Mesodermal cell (in vitro differentiated cells): ENCODE measurements around the gene PKD1L1.
"Not testable (repeated sequence)": the region's sequence is repeated elsewhere in the genome, so short reads cannot be mapped to it uniquely, and the experiment has no call there.

Experiments
- H3K27ac ChIP-seq: 2 replicates; pipeline ENCODE4 v1.7.0; 2013; ENCODE audit warnings: mild to moderate bottlenecking, low read depth, low read length, moderate library complexity; ENCODE audit not compliant: severe bottlenecking
- H3K36me3 ChIP-seq: 2 replicates; pipeline ENCODE4 v1.7.1; 2013; ENCODE audit warnings: mild to moderate bottlenecking, low read length, moderate library complexity; ENCODE audit not compliant: control insufficient read depth, insufficient read depth
- H3K4me1 ChIP-seq: one replicate; pipeline ENCODE4 v1.7.1; 2013; ENCODE audit warnings: mild to moderate bottlenecking, low read length; ENCODE audit not compliant: insufficient read depth, control insufficient read depth, poor library complexity, severe bottlenecking
- H3K4me3 ChIP-seq: 2 replicates; pipeline ENCODE4 v1.7.0; 2013; ENCODE audit warnings: low read length, control low read depth, mild to moderate bottlenecking; ENCODE audit not compliant: insufficient read depth, poor library complexity, severe bottlenecking; ENCODE audit errors: extremely low read depth
- H3K9me3 ChIP-seq: 2 replicates; pipeline ENCODE4 v1.7.1; 2013; ENCODE audit warnings: mild to moderate bottlenecking, low read length, moderate library complexity; ENCODE audit not compliant: control insufficient read depth
- WGBS, 2 experiments: methylation state at CpG; one replicate each; pipeline ENCODE4 v1.1.5; 2013; ENCODE audit warnings: missing lambda C conversion rate in 2 of 2; ENCODE audit not compliant: insufficient coverage in 2 of 2; 5-methylcytosine and 5-hydroxymethylcytosine counted together

Gene PKD1L1

DNA sequence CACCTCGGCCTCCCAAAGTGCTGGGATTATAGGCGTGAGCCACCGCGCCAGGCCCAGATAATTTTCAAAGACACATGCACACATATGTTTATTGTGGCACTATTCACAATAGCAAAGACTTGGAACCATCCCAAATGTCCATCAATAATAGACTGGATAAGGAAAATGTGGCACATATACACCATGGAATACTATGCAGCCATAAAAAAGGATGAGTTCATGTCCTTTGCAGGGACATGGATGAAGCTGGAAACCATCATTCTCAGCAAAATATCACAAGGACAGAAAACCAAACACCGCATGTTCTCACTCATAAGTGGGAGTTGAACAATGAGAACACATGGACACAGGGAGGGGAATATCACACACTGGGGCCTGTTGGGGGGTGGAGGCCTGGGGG, 32.4 kb upstream of the PKD1L1 start:
- 96% methylated on average over 4 of the region's 5 CpGs; no CpG with 5 or more reads in 1 of the 2 experiments for WGBS, 2 experiments
- peaks cover 29% of the 10 kb centered on the region for H3K36me3 ChIP-seq
- H3K27ac ChIP-seq, result not testable (repeated sequence)

DNA sequence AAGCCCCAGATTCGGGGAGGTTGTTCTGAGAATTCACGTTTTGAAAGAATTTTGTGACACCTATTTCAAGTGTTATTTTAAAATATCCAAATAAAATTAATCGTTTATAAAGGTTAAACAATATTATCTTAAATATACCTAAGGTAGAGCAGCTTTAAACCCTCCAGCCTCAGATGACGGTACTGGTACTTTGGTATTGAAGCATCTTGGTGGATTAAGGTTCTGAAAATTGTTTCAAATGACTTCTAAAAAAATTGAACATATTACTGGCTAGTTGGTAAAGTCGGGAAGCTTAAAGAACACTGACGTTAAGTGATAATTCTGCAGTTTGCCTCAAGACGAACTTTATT, 31.5 kb upstream of the PKD1L1 start:
- Histone ChIP-seq H3K9me3 (no peaks in the 10 kb centered on the region), H3K36me3 (peaks cover 38% of the 10 kb centered on the region), H3K27ac (peak overlapping the region; percentile 94), H3K4me3 (peak overlapping the region; percentile 52), H3K4me1 (no peaks in the 10 kb centered on the region)
- no CpG with 5 or more reads among the region's 7 CpGs for WGBS, 2 experiments

More for the DNA sequence above, 32.4 kb upstream of the PKD1L1 start:
- H3K4me1 ChIP-seq, H3K4me3 ChIP-seq, H3K9me3 ChIP-seq: not testable (repeated sequence)

- peaks cover 43% of the 10 kb centered on the region for H3K36me3 ChIP-seq
- peak within 1 kb of the TSS; percentile 94 for H3K27ac ChIP-seq
- 0 to 1% methylated on average over 21 to 45 of the region's 62 CpGs for WGBS, 2 experiments
- no peaks in the 10 kb centered on the region for H3K9me3 ChIP-seq
- H3K4me3 ChIP-seq, result peak within 1 kb of the TSS; percentile 52
- H3K4me1 ChIP-seq, result no peaks in the 10 kb centered on the region
These were observed 31.0 kb upstream of the PKD1L1 start, which contains the start of gene HUS1 for GRCh38 chr7:47979145-47979831. Gene HUS1 (minus strand): TSS chr7:47979615. CDS start chr7:47979519, 96 bp downstream.

DNA sequence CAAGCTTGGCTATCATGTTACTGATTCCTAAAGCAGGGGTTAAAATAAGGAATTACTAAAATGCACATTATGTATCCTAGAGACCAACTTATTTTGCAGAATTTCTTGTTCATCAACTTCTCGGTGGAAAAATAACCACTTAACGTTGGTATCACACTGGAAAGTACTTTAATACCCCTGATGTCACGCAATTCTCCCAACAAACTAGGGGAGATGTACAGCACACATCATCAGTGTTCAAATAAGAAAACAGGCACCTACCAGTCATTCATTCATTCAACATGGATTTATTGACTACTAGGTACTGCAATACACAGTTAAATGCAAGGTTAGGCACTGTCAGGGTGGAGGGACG, 30.5 kb upstream of the PKD1L1 start:
- peaks cover 48% of the 10 kb centered on the region for H3K36me3 ChIP-seq
- H3K9me3 ChIP-seq, result no peaks in the 10 kb centered on the region
- 26 to 34% methylated on average over 4 of the region's 4 CpGs for WGBS, 2 experiments
- peak overlapping the region; percentile 43 for H3K27ac ChIP-seq
- H3K4me1 ChIP-seq, result no peaks in the 10 kb centered on the region
- peak overlapping the region; percentile 52 for H3K4me3 ChIP-seq

- Histone ChIP-seq H3K4me3 (no peak overlapping the region), H3K9me3 (no peaks in the 10 kb centered on the region), H3K4me1 (no peaks in the 10 kb centered on the region), H3K36me3 (peaks cover 69% of the 10 kb centered on the region), H3K27ac (no peak overlapping the region)
- 100% methylated on average over 1 of the region's 1 CpG; no CpG with 5 or more reads in 1 of the 2 experiments for WGBS, 2 experiments
These were observed 25.5 kb upstream of the PKD1L1 start for GRCh38 chr7:47973739-47974138.

DNA sequence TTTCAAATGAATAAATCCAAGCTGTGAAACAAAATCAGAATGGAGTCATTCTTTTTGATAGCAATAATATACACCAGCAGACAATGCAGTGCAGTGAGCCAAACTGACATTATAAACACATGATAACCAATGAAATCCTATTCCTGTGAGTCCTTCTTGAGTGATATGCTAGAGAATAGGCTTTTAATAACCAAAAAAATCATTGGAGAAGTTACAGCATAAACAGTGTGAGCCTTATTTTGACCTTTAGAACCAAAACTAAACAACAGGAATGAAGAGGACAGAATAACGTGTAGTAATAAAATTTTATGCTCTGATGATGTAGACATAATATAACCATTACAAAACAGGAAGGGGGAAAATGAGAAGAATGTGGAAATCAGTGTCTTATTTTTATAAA, 22.5 kb upstream of the PKD1L1 start:
- no peaks in the 10 kb centered on the region for H3K4me1 ChIP-seq
- peaks cover 67% of the 10 kb centered on the region for H3K36me3 ChIP-seq
- no CpG with 5 or more reads among the region's 1 CpG for WGBS, 2 experiments
- H3K4me3 ChIP-seq, result no peak overlapping the region
- H3K27ac ChIP-seq, result no peak overlapping the region
- no peaks in the 10 kb centered on the region for H3K9me3 ChIP-seq

GRCh38 chr7:47968847-47969774, 20.8 kb upstream of the PKD1L1 start:
- peaks cover 67% of the 10 kb centered on the region for H3K36me3 ChIP-seq
- no peak overlapping the region for H3K27ac ChIP-seq
- H3K4me1 ChIP-seq, result no peaks in the 10 kb centered on the region
- no peak overlapping the region for H3K4me3 ChIP-seq
- 55 to 65% methylated on average over 4 of the region's 5 CpGs for WGBS, 2 experiments
- H3K9me3 ChIP-seq, result no peaks in the 10 kb centered on the region

- no peak overlapping the region for H3K27ac ChIP-seq
- H3K4me1 ChIP-seq, result no peaks in the 10 kb centered on the region
- no peaks in the 10 kb centered on the region for H3K9me3 ChIP-seq
- no peak overlapping the region for H3K4me3 ChIP-seq
- WGBS, 2 experiments, result no CpG with 5 or more reads among the region's 2 CpGs
- peaks cover 68% of the 10 kb centered on the region for H3K36me3 ChIP-seq
These were observed 19.4 kb upstream of the PKD1L1 start for GRCh38 chr7:47967708-47968107.

- Histone ChIP-seq H3K4me3 (no peak overlapping the region), H3K36me3 (peaks cover 71% of the 10 kb centered on the region)
- 95 to 98% methylated on average over 4 to 5 of the region's 5 CpGs for WGBS, 2 experiments
These were observed 18.9 kb upstream of the PKD1L1 start for GRCh38 chr7:47967123-47967522.

DNA sequence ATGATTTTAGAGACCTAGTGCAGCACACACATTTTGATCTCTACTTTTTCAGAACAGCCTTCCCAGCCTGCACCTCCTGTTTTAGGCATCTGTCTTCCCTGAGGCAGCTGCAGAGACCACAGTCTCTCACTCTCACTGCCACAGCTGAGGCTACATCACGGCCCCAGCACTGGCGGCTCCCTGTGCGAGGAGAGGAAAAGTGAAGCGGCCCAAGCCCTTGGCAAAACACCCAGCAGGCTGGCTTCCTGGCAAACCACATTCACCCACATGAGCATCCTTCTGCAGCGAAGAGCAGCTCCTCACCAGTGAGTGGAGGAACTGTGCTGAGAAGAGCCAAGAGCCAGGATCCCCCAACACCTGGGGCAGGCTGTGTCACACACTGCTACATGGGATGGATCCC, 17.2 kb upstream of the PKD1L1 start:
- peaks cover 7% of the 10 kb centered on the region for H3K9me3 ChIP-seq
- H3K4me1 ChIP-seq, result no peaks in the 10 kb centered on the region
- no peak overlapping the region for H3K4me3 ChIP-seq
- peaks cover 80% of the 10 kb centered on the region for H3K36me3 ChIP-seq
- 90 to 100% methylated on average over 1 to 5 of the region's 5 CpGs for WGBS, 2 experiments
- no peak overlapping the region for H3K27ac ChIP-seq

More at GRCh38 chr7:47967123-47967522, 18.9 kb upstream of the PKD1L1 start:
- H3K9me3 ChIP-seq, result no peaks in the 10 kb centered on the region
- no peak overlapping the region for H3K27ac ChIP-seq
- no peaks in the 10 kb centered on the region for H3K4me1 ChIP-seq
